Measurements from ENCODE around the gene DIS3L2. TPM values are rescaled to one million over a fixed set of nuclear protein-coding genes. Genes with fewer than 3 reads are reported as not detected.

The DIS3L2 gene
- total and polyA plus RNA-seq, 2 of the 8 experiments (the other 6 are each of a cell fraction or from before 2014, with no cell fraction given): 11.5 to 21.6 TPM

- no peak overlapping the region for H2AFZ ChIP-seq (ENCODE audit: low read length)
- no peak overlapping the region for H2BK5ac ChIP-seq (ENCODE audit: low read depth, low read length)
- H3K14ac ChIP-seq (ENCODE audit: insufficient read length): no peak overlapping the region
- H3K36me3 ChIP-seq (ENCODE audit: control insufficient read depth in 2 of 4, insufficient read depth in 4 of 4, low read length in 3 of 4): peaks cover 0 to 4% (median 0%) of the 10 kb centered on the region in 4 experiments; a peak in 3 of 8 replicates
- H3K4me3 ChIP-seq (ENCODE audit: extremely low read depth in 1 of 4, insufficient read depth in 2 of 4, low read depth in 3 of 4, low read length in 4 of 4): no peak overlapping the region
- H3K23me2 ChIP-seq (ENCODE audit: low read depth, low read length): no peaks in the 10 kb centered on the region
- H3K27me3 ChIP-seq (replicated peaks in 1 of 4; ENCODE audit: control insufficient read depth in 3 of 4, extremely low read depth in 1 of 4, insufficient read depth in 3 of 4, low read length in 3 of 4): no peaks in the 10 kb centered on the region
- no peak overlapping the region for H3K4me2 ChIP-seq (ENCODE audit: insufficient read depth in 1 of 2, low read depth in 2 of 2, low read length in 2 of 2)
- H3K4me1 ChIP-seq (replicated peaks in 1 of 4; ENCODE audit: control insufficient read depth in 3 of 4, insufficient read depth in 4 of 4, low read length in 3 of 4): 0 out of 7 replicates have a peak, but pooled peaks cover 0 to 2% (median 0%) of the 10 kb centered on the region in 4 experiments
- FAIRE-seq (no peak), DNase-seq (ENCODE audit: low read depth in 1 of 2, low spot score in 2 of 2) (no peak)
- ChIA-PET POLR2A (ENCODE audit: partially characterized antibody) (no interaction called here), CTCF (ENCODE audit: partially characterized antibody) (interaction anchor here (0.6 to 2.3 kb wide), 8 partner anchors 12 to 392 kb away, joined by 3 to 7 read pairs (median 4); no protein-coding TSS in a partner anchor)
- H2AK5ac ChIP-seq (ENCODE audit: low read depth, low read length): no peak overlapping the region
- H3K4ac ChIP-seq (replicated peaks; ENCODE audit: insufficient read length, low read depth, low read length): no peak overlapping the region
- no peaks in the 10 kb centered on the region for H4K20me1 ChIP-seq (replicated peaks in 1 of 2; ENCODE audit: control insufficient read depth in 1 of 2, insufficient read depth in 2 of 2, low read length in 2 of 2)
- H3K9me3 ChIP-seq (ENCODE audit: insufficient read depth in 2 of 2, low read depth in 1 of 2, low read length in 1 of 2): no peaks in the 10 kb centered on the region
- no peaks in the 10 kb centered on the region for H3K79me2 ChIP-seq (ENCODE audit: control insufficient read depth in 1 of 2, insufficient read depth in 2 of 2, low read length in 2 of 2)
- H4K8ac ChIP-seq (ENCODE audit: extremely low read depth, insufficient read depth, low read length): no peak overlapping the region
- H3K9ac ChIP-seq (replicated peaks in 1 of 4; ENCODE audit: extremely low read depth in 1 of 4, low read depth in 3 of 4, low read length in 3 of 4): no peak overlapping the region
- 93% methylated on average over 2 of the region's 2 CpGs; no CpG with 5 or more reads in 1 of the 2 experiments for WGBS, 2 experiments (ENCODE audit: extremely low coverage in 1 of 2, insufficient coverage in 1 of 2, insufficient read length in 1 of 2, insufficient replicate concordance in 2 of 2, low coverage in 1 of 2, low lambda C conversion rate in 2 of 2, missing lambda C conversion rate in 1 of 2)
- TF ChIP-seq EZH2 (IDR thresholded peaks at IDR 0.05; ENCODE audit: low read depth, low read length, severe bottlenecking): no peak
- no peak for TF ChIP-seq BCL11A (IDR thresholded peaks at IDR 0.05; ENCODE audit: low read depth in 2 of 2, low read length in 2 of 2)
- no peaks in the 10 kb centered on the region; the same call in 1 of the 2 replicates for H3K79me1 ChIP-seq (ENCODE audit: low read depth, low read length)
- H4K91ac ChIP-seq (replicated peaks; ENCODE audit: insufficient read length, low read length): no peak overlapping the region
- H2BK12ac ChIP-seq (ENCODE audit: low read depth, low read length): no peak overlapping the region
- no peak overlapping the region for H3K18ac ChIP-seq (ENCODE audit: extremely low read depth, low read length)
- no peak overlapping the region for H3K56ac ChIP-seq (replicated peaks; ENCODE audit: insufficient read length, low read depth, low read length)
- no peak overlapping the region for H3K23ac ChIP-seq (ENCODE audit: insufficient read length)
- H2BK15ac ChIP-seq (ENCODE audit: low read length): no peak overlapping the region
- H3K27ac ChIP-seq (ENCODE audit: low read depth, low read length): no peak overlapping the region
- H2BK120ac ChIP-seq (replicated peaks; ENCODE audit: low read depth, low read length): no peak overlapping the region
- H2BK20ac ChIP-seq (ENCODE audit: low read length): no peak overlapping the region
- no peak overlapping the region for H4K5ac ChIP-seq (ENCODE audit: insufficient read length, low read depth, low read length)
These were observed 65.4 kb downstream of the DIS3L2 start for GRCh38 chr2:232026910-232027309.

All from H1 (cell line).